ENCODE measurements around the gene ASB8.
A peak's percentile ranks its signal among the peaks of the same experiment; 100 is the strongest.
"Not testable (repeated sequence)": the region's sequence is repeated elsewhere in the genome, so short reads cannot be mapped to it uniquely, and the experiment has no call there.

ASB8 gene

GRCh38 chr12:48131517-48131916, 25.8 kb downstream of the ASB8 start:
- no peak for DNase-seq

GRCh38 chr12:48129376-48129775, 27.9 kb downstream of the ASB8 start:
- DNase-seq = no peak

GRCh38 chr12:48128800-48129199, 28.5 kb downstream of the ASB8 start:
- DNase-seq = no peak

GRCh38 chr12:48126953-48127630, 30.2 kb downstream of the ASB8 start:
- no peak for DNase-seq

- DNase-seq = no peak
Measured at GRCh38 chr12:48125985-48126384, 31.3 kb downstream of the ASB8 start.

- not testable (repeated sequence) for DNase-seq
Measured at GRCh38 chr12:48125542-48125941, 31.8 kb downstream of the ASB8 start.

- no peak for DNase-seq
Measured at GRCh38 chr12:48123169-48123568, 34.1 kb downstream of the ASB8 start.

GRCh38 chr12:48122065-48122834, 35.1 kb downstream of the ASB8 start:
- DNase-seq = no peak

- no peak for DNase-seq
Measured at GRCh38 chr12:48121522-48121921, 35.8 kb downstream of the ASB8 start.

GRCh38 chr12:48119834-48120195, 37.5 kb downstream of the ASB8 start:
- DNase-seq = no peak

- peak; percentile 92 for DNase-seq
Measured at GRCh38 chr12:48119078-48119833, 38.1 kb downstream of the ASB8 start, which contains the start of gene PFKM. TSS of gene PFKM (plus strand) at chr12:48119364. CDS start at chr12:48122775, 3,411 bp downstream.

GRCh38 chr12:48118284-48118871, 38.9 kb downstream of the ASB8 start:
- DNase-seq = no peak

GRCh38 chr12:48115957-48116356, 41.4 kb downstream of the ASB8 start:
- no peak for DNase-seq

- not testable (repeated sequence) for DNase-seq
Measured at GRCh38 chr12:48111312-48111693, 46.0 kb downstream of the ASB8 start.

GRCh38 chr12:48110691-48111311, 46.5 kb downstream of the ASB8 start:
- no peak for DNase-seq

GRCh38 chr12:48109424-48109823, 47.9 kb downstream of the ASB8 start:
- DNase-seq = no peak

GRCh38 chr12:48106681-48107613, 50.4 kb downstream of the ASB8 start:
- no peak for DNase-seq

GRCh38 chr12:48105867-48106680, 51.2 kb downstream of the ASB8 start, which contains the start of gene SENP1:
TSS of gene SENP1 (minus strand) at chr12:48106079. CDS start at chr12:48101472, 4,607 bp downstream.
- DNase-seq = peak; percentile 63

GRCh38 chr12:48105321-48105866, 51.9 kb downstream of the ASB8 start:
- no peak for DNase-seq

- DNase-seq = no peak
Measured at GRCh38 chr12:48104531-48104930, 52.8 kb downstream of the ASB8 start.
